GM23248 (cell line): Measurements from ENCODE around the gene CCNY. TPM values are rescaled to one million over a fixed set of nuclear protein-coding genes. Genes with fewer than 3 reads are reported as not detected.

Source experiments
- DNase-seq: peaks from one replicate; pipeline ENCODE4 v3.0.0-alpha.2; 2015
- H2AFZ ChIP-seq: fragments of 200-600 bp; sonication (generic); 2 replicates; pipeline ENCODE4 v1.6.1; 2016; ENCODE audit warnings: antibody characterized with exemption
- H3F3A ChIP-seq: fragments of 200-600 bp; sonication (generic); 2 replicates; pipeline ENCODE4 v1.6.1; 2016; ENCODE audit warnings: mild to moderate bottlenecking, antibody characterized with exemption, mixed run types; ENCODE audit not compliant: insufficient read depth
- H3K27ac ChIP-seq: fragments of 200-600 bp; sonication (generic); 2 replicates; pipeline ENCODE4 v1.5.1; 2016; ENCODE audit warnings: mild to moderate bottlenecking
- H3K27me3 ChIP-seq: fragments of 200-600 bp; sonication (generic); replicated peaks from 2 replicates; pipeline ENCODE4 v1.6.1; 2016; ENCODE audit warnings: mild to moderate bottlenecking; ENCODE audit not compliant: insufficient read depth
- H3K36me3 ChIP-seq: fragments of 200-600 bp; sonication (generic); 2 replicates; pipeline ENCODE4 v1.6.1; 2016; ENCODE audit warnings: low read depth, mild to moderate bottlenecking
- H3K4me1 ChIP-seq: fragments of 200-600 bp; sonication (generic); 2 replicates; pipeline ENCODE4 v1.6.1; 2016; ENCODE audit warnings: mild to moderate bottlenecking; ENCODE audit not compliant: insufficient read depth
- H3K4me2 ChIP-seq: fragments of 200-600 bp; sonication (generic); one replicate; pipeline ENCODE4 v1.6.1; 2016; ENCODE audit warnings: mild to moderate bottlenecking; ENCODE audit not compliant: unreplicated experiment
- H3K4me3 ChIP-seq: fragments of 200-600 bp; sonication (generic); 2 replicates; pipeline ENCODE4 v1.5.1; 2016; ENCODE audit warnings: mild to moderate bottlenecking
- H3K79me2 ChIP-seq: fragments of 200-600 bp; sonication (generic); 2 replicates; pipeline ENCODE4 v1.6.1; 2016; ENCODE audit warnings: mild to moderate bottlenecking; ENCODE audit not compliant: insufficient read depth
- H3K9ac ChIP-seq: fragments of 200-600 bp; sonication (generic); 2 replicates; pipeline ENCODE4 v1.6.1; 2016; ENCODE audit warnings: mild to moderate bottlenecking
- H3K9me2 ChIP-seq: fragments of 200-600 bp; sonication (generic); 2 replicates; pipeline ENCODE4 v1.6.1; 2016; ENCODE audit warnings: mixed run types, mild to moderate bottlenecking, moderate library complexity; ENCODE audit not compliant: insufficient read depth
- H3K9me3 ChIP-seq: fragments of 200-600 bp; sonication (generic); one replicate; pipeline ENCODE4 v1.6.1; 2017; ENCODE audit warnings: low read depth
- H4K20me1 ChIP-seq: fragments of 200-600 bp; sonication (generic); 2 replicates; pipeline ENCODE4 v1.6.0; 2016; ENCODE audit not compliant: insufficient read depth
- EZH2 ChIP-seq: fragments of 200-600 bp; sonication (generic); IDR thresholded peaks from 2 replicates; pipeline ENCODE4 v1.6.1; 2018; ENCODE audit warnings: antibody characterized with exemption, mild to moderate bottlenecking; ENCODE audit not compliant: insufficient read depth, poor library complexity, severe bottlenecking
- EZH2phosphoT487 ChIP-seq: fragments of 200-600 bp; sonication (generic); IDR thresholded peaks from 2 replicates; pipeline ENCODE4 v1.6.1; 2018; ENCODE audit warnings: antibody characterized with exemption, moderate library complexity, mild to moderate bottlenecking, low read depth; ENCODE audit not compliant: insufficient read depth
- WGBS, 2 experiments: methylation state at CpG; one replicate each; pipeline ENCODE4 v1.1.6; 2015 to 2017; ENCODE audit warnings: low lambda C conversion rate in 2 of 2, low coverage in 1 of 2; ENCODE audit errors: missing lambda C conversion rate in 2 of 2; 5-methylcytosine and 5-hydroxymethylcytosine counted together
- in situ Hi-C: fragments of 300-500 bp; cut with MboI; formaldehyde crosslinking; loops from 2 replicates; pipeline ENCODE4 v1.15.0; 2020
- polyA plus RNA-seq: library from polyadenylated mRNA; unstranded; fragments of >200 nt; fragmentation: Nextera tagmentation; extraction: Ambion mirVana; gene quantifications from 2 replicates; pipeline ENCODE4 v1.2.1, GENCODE V29; 2016
- total RNA-seq: library from RNA; depleted of rRNA; stranded (reverse); fragments of >200 nt; shearing (Covaris generic); gene quantifications from 2 replicates; pipeline ENCODE4 v1.2.3, GENCODE V29; 2014

The CCNY gene
- total and polyA plus RNA-seq, 2 experiments from 2014 or later: 12.8 to 70.4 TPM

GRCh38 chr10:35420827-35421552, 84.7 kb downstream of the CCNY start:
- Histone ChIP-seq H3K9me2 (no peaks in the 10 kb centered on the region), H3K27me3 (no peaks in the 10 kb centered on the region), H2AFZ (no peak overlapping the region), H3K79me2 (peaks cover 94% of the 10 kb centered on the region), H3K4me2 (peak overlapping the region; percentile 80), H4K20me1 (no peaks in the 10 kb centered on the region), H3F3A (peaks cover 55% of the 10 kb centered on the region), H3K4me3 (peak overlapping the region; percentile 57), H3K9ac (peak overlapping the region; percentile 65), H3K36me3 (no peaks in the 10 kb centered on the region), H3K27ac (peak overlapping the region; percentile 84), H3K9me3 (no peaks in the 10 kb centered on the region), H3K4me1 (peaks cover 62% of the 10 kb centered on the region)
- in situ Hi-C loops: no loop called here
- peak; percentile 57 for DNase-seq
- WGBS, 2 experiments: 37 to 38% methylated on average over 11 of the region's 11 CpGs
- TF ChIP-seq EZH2 (no peak), EZH2phosphoT487 (no peak)

DNA sequence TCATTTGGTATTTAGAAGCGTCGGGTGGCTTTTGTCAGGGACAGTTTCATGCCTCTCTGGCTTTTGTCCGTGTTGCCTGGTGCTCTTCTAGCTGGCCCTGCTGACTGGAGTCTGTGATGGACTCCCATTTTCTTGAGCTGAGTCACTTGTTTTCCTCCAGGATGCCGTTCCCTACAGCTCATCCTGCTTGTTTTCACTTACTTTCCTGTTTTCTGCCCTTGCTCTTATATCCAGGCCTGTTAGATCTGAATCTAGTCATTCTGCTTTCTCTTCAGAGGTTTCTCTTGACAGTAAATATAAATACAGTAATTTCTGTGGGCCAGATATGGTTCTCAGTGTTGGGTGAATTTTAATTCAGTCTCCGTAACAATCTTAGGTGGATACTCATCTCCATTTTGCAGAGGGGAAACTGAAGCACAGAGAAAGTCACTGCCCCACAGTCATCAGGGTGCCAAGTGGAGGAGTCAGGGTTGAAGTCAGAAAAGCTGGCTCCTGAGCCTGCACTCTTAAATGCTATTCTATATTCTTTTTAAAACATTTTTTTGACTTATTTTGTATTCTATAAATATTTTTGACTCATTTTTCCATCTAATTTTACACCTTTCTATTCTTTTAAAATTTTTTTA, 85.4 kb downstream of the CCNY start:
- TF ChIP-seq EZH2 (no peak), EZH2phosphoT487 (no peak)
- 0 to 1% methylated on average over 5 of the region's 5 CpGs for WGBS, 2 experiments
- Histone ChIP-seq H3K27ac (peak overlapping the region; percentile 84), H4K20me1 (peaks cover 3% of the 10 kb centered on the region; the same call in 1 of the 2 replicates), H3K27me3 (no peaks in the 10 kb centered on the region), H3K9me2 (no peaks in the 10 kb centered on the region), H2AFZ (no peak overlapping the region), H3K4me3 (peak overlapping the region; percentile 57), H3K4me2 (peak overlapping the region; percentile 80), H3K36me3 (no peaks in the 10 kb centered on the region), H3K9ac (peak overlapping the region; percentile 65), H3K79me2 (peaks cover 94% of the 10 kb centered on the region), H3K4me1 (peaks cover 62% of the 10 kb centered on the region), H3K9me3 (no peaks in the 10 kb centered on the region), H3F3A (peaks cover 61% of the 10 kb centered on the region)
- DNase-seq: peak; percentile 94
- in situ Hi-C loops: no loop called here

DNA sequence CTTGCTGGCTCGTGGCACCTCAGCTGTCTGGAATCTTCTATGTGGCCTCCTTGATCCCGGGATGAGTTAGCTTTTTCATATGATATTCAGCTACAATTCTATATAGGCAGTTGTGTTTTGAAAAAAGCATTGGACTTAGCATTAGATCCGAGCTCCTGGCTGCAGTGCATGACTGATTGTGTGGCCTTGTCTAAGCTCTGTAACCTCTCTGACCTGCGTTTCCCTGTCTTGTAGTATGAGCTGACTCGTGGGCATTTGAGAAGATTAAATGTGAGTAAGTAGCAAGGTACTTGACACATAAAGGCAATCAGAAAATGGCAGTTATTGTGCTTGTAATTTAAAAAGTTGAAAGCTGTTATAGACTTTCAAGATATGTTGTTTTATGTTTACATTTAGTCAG, 85.9 kb downstream of the CCNY start:
- Histone ChIP-seq H3K9me3 (no peaks in the 10 kb centered on the region), H2AFZ (no peak overlapping the region), H3K27me3 (no peaks in the 10 kb centered on the region), H4K20me1 (peaks cover 4% of the 10 kb centered on the region; the same call in 1 of the 2 replicates), H3K4me2 (peak overlapping the region; percentile 80), H3K4me3 (peak overlapping the region; percentile 57; the same call in 1 of the 2 replicates), H3K9ac (peak overlapping the region; percentile 65), H3K4me1 (peaks cover 62% of the 10 kb centered on the region), H3K79me2 (peaks cover 94% of the 10 kb centered on the region), H3F3A (peaks cover 61% of the 10 kb centered on the region), H3K36me3 (no peaks in the 10 kb centered on the region), H3K27ac (peak overlapping the region; percentile 84), H3K9me2 (no peaks in the 10 kb centered on the region)
- DNase-seq: peak; percentile 37
- TF ChIP-seq EZH2phosphoT487 (no peak), EZH2 (no peak)
- in situ Hi-C loops: no loop called here
- 21 to 34% methylated on average over 5 of the region's 5 CpGs for WGBS, 2 experiments

- Histone ChIP-seq H4K20me1 (peaks cover 4% of the 10 kb centered on the region; the same call in 1 of the 2 replicates), H3K4me1 (peaks cover 62% of the 10 kb centered on the region)
Observed at GRCh38 chr10:35423505-35424306, 87.4 kb downstream of the CCNY start.

More at GRCh38 chr10:35423505-35424306, 87.4 kb downstream of the CCNY start:
- Histone ChIP-seq H3K9me2 (no peaks in the 10 kb centered on the region), H3K27ac (peak overlapping the region; percentile 84), H2AFZ (no peak overlapping the region), H3F3A (peaks cover 61% of the 10 kb centered on the region), H3K79me2 (peaks cover 94% of the 10 kb centered on the region), H3K9me3 (no peaks in the 10 kb centered on the region), H3K4me3 (no peak overlapping the region), H3K9ac (no peak overlapping the region), H3K27me3 (no peaks in the 10 kb centered on the region), H3K36me3 (no peaks in the 10 kb centered on the region), H3K4me2 (peak overlapping the region; percentile 37)
- TF ChIP-seq EZH2: no peak
- TF ChIP-seq EZH2phosphoT487: no peak
- WGBS, 2 experiments: 71 to 75% methylated on average over 11 of the region's 11 CpGs
- in situ Hi-C loops: no loop called here
- DNase-seq: peak; percentile 91
